ENCODE data around the gene VWA7.

The VWA7 gene

DNA sequence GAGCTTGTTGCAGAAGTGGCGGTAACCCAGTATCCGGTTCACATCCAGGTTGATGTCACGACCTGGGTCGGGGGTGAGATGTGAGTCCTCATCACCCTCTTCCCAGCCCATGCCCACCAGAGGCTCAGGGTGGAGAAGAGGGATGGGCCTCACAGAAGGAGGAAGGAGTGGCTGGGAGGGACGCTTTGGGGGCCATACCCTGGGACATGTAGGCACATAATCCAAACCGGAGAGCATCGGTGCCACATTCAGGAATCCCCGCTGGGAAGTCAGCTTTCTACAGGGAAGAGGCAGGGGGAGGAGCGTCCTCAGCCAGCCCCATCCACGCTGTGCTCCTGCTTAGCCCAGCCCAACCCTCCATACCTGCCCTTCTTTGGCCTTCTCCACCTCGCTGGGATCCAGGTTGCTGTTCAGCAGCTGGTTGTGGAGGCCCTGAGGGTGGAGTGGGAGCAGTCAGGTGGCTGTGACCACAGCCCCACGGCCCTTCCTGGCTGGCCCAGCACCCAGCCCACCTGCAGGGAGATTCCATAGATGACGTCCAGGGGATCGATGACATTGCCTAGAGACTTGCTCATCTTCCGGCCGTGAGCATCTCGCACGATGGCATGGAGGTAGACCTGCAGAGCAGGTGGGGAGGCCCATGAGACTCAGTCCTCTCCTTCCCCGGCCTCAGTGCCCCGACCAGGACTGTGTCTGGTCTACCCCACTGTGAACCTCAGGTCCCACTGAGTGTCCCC lies 3.5 kb upstream of the VWA7 start:
- no peak for DNase-seq (ENCODE audit: low read depth)
- in situ Hi-C loops (cut with HindIII; ENCODE audit: low sequenced_read_pairs), result no loop called here
- TF ChIP-seq, protein P1, sequence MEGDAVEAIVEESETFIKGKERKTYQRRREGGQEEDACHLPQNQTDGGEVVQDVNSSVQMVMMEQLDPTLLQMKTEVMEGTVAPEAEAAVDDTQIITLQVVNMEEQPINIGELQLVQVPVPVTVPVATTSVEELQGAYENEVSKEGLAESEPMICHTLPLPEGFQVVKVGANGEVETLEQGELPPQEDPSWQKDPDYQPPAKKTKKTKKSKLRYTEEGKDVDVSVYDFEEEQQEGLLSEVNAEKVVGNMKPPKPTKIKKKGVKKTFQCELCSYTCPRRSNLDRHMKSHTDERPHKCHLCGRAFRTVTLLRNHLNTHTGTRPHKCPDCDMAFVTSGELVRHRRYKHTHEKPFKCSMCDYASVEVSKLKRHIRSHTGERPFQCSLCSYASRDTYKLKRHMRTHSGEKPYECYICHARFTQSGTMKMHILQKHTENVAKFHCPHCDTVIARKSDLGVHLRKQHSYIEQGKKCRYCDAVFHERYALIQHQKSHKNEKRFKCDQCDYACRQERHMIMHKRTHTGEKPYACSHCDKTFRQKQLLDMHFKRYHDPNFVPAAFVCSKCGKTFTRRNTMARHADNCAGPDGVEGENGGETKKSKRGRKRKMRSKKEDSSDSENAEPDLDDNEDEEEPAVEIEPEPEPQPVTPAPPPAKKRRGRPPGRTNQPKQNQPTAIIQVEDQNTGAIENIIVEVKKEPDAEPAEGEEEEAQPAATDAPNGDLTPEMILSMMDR (IDR thresholded peaks at IDR 0.05; ENCODE audit: low read depth, low read length, missing control alignments), result no peak
- H3K4me3 ChIP-seq (ENCODE audit: low read depth, low read length), result no peak overlapping the region

DNA sequence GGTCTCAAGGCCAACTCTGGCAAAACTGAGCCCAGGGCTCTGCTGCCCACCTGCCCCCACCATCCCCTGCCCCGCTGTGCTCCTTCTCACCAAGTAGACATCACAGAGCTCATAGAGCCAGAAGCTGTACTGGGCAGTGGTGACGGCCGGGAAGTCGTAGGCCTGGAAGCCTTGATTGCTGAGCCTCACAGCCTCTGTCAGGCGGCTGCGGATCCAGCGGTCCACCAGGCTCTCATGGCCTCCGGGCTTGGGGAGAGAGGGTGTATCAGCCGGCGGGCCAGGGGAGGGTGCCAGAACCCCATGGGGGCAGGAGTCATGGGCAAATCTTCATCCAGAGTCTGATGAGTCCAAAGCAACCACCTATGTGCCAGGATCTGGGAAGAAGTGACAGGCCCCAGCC lies 2.8 kb upstream of the VWA7 start:
- TF ChIP-seq, protein P1 (IDR thresholded peaks at IDR 0.05; ENCODE audit: low read depth, low read length, missing control alignments), result no peak
- H3K4me3 ChIP-seq (ENCODE audit: low read depth, low read length), result no peak overlapping the region
- no peak for DNase-seq (ENCODE audit: low read depth)
- in situ Hi-C loops (cut with HindIII; ENCODE audit: low sequenced_read_pairs), result no loop called here

DNA sequence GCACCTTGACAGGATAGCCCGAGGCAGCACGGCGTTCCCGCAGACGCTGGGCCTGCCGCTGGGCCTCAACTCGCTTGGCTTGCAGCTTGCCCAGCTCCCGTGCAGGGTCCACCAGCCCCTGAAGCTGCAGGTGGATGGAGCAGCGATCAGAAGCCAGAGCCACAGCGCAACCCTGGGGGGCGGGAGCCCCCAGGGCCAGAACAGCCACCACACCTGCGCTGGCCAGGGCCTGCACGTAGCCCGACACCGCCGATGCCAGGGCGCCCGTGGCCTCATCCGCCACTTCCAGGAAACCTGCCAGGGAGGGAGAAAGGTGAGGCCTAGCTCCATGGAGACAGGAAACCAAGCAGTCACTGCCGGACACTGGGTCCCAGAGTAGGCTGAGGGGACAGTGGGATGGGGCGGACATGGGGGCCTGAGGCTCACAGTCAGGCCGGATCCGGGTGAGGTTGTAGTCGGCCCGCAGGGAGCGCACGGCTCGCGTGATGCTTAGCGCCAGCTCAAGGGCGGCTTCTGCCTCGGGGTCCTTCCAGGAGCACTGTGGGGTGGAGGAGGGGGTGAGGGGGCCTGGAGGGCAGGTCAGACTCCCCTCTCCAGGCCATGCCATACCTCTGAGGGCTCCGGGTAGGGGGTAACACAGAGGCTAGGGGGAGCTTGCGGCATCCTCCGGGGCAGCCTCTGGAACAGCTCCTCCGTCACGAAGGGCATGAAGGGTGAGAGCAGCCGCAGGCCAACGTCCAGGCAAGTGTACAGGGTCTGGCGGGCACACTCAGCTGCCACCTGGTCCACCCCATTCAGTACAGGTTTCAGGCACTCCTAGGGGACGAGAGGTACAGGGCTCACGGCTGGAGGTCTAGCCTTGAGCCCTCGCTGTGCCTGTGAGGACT lies 2.1 kb upstream of the VWA7 start:
- no peak overlapping the region for H3K4me3 ChIP-seq (ENCODE audit: low read depth, low read length)
- in situ Hi-C loops (cut with HindIII; ENCODE audit: low sequenced_read_pairs), result no loop called here
- DNase-seq (ENCODE audit: low read depth), result no peak
- TF ChIP-seq, protein P1 (IDR thresholded peaks at IDR 0.05; ENCODE audit: low read depth, low read length, missing control alignments), result no peak

DNA sequence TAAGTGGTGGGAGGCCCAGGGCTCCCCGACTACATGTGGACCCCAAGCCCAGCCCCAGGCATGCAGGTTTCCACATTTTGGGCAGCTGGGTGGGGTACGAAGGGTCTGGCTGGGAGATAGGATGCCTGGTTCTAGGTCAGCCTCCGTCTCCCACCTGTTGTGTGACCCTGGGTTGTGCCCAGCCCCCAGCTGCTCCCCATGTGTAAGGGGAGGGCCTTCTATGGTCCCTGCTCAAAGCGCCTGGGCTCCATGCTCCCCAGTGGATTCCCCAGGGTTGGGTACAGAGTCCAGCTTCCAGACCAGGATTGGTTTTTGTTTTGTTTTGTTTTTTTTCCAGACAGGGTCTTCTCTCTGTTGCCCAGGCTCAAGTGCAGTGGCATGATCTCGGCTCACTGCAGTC lies 1.1 kb upstream of the VWA7 start:
- TF ChIP-seq, protein P1 (IDR thresholded peaks at IDR 0.05; ENCODE audit: low read depth, low read length, missing control alignments), result no peak
- in situ Hi-C loops (cut with HindIII; ENCODE audit: low sequenced_read_pairs), result no loop called here
- DNase-seq (ENCODE audit: low read depth), result no peak
- no peak overlapping the region for H3K4me3 ChIP-seq (ENCODE audit: low read depth, low read length)

DNA sequence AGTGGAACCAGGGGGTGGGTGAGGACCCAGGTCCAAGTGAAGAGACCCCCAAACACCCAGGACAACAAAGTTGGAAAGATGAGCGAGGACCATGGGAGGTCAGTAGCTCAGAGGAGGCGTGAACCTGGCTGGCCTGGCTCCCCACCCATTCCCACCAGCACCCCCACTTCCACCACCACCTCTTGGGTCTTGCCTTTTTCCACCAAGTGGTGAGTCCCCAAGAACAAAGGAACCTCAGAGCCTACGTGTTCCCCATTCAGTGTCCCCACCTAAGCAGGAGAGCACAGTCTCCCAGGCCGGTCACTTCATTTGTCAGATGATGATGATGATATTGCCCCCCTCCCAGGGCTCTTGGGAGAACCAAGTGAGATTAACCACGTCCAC lies 531 bp upstream of the VWA7 start:
- DNase-seq (ENCODE audit: low read depth), result no peak
- H3K4me3 ChIP-seq (ENCODE audit: low read depth, low read length), result no peak overlapping the region
- in situ Hi-C loops (cut with HindIII; ENCODE audit: low sequenced_read_pairs), result no loop called here
- TF ChIP-seq, protein P1 (IDR thresholded peaks at IDR 0.05; ENCODE audit: low read depth, low read length, missing control alignments), result no peak

DNA sequence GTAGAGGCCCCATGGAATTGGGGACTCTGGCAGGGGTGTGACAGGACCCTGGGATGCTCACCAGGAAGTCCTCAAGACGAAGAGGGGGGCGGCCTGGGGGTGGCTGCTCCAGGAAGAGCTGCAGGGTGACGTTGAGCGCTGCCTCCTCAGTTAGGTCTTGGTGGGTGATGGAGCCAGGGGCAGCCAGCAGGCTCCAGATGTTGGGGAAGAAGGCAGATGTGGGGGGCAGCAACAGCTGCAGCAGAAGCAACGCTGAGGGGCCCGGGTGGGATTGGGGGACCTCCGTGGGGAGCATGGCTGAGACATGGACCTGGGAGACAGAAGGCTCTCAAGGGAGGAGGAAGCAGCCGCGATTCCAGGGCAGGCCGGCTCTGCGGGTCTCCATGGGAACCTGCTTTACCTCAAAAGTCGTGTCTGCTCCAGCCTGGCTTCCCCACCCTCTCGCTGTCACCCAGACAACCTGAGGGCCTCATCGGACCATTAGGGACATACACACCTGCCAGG lies 591 bp downstream of the VWA7 start:
- no peak overlapping the region for H3K4me3 ChIP-seq (ENCODE audit: low read depth, low read length)
- no peak for DNase-seq (ENCODE audit: low read depth)
- TF ChIP-seq, protein P1 (IDR thresholded peaks at IDR 0.05; ENCODE audit: low read depth, low read length, missing control alignments), result no peak
- in situ Hi-C loops (cut with HindIII; ENCODE audit: low sequenced_read_pairs), result no loop called here

Measured in astrocyte of the cerebellum (primary cell).